Measurements from ENCODE around the gene CDKL2. TPM values are rescaled to one million over a fixed set of nuclear protein-coding genes. Genes with fewer than 3 reads are reported as not detected.

Gene CDKL2
- polyA plus RNA-seq, 1 donor (not counting 4 experiments of a cell fraction or from before 2014, with no cell fraction given), result 0.64 TPM

GRCh38 chr4:75549019-75549418 lies 81.3 kb downstream of the CDKL2 start:
- no peak overlapping the region for H3K4me3 ChIP-seq (ENCODE audit: control insufficient read depth in 2 of 3, extremely low read depth in 1 of 3, insufficient read depth in 2 of 3, low read depth in 1 of 3, low read length in 3 of 3)
- no peak overlapping the region for H3K4me2 ChIP-seq (ENCODE audit: control insufficient read depth, extremely low read depth, insufficient read depth, low read depth, low read length)
- H3K9me3 ChIP-seq (ENCODE audit: control insufficient read depth, low read depth, low read length), result no peaks in the 10 kb centered on the region
- H4K20me1 ChIP-seq (ENCODE audit: control insufficient read depth, extremely low read depth, insufficient read depth, low read length), result no peaks in the 10 kb centered on the region
- TF ChIP-seq EZH2 (IDR thresholded peaks at IDR 0.05; ENCODE audit: low read length) (no peak), CTCF (optimal IDR thresholded peaks at IDR 0.05 in 1 of 3, IDR thresholded peaks at IDR 0.05 in 1 of 3, conservative IDR thresholded peaks at IDR 0.05 in 1 of 3; ENCODE audit: extremely low read depth in 1 of 3, insufficient read depth in 2 of 3, low read length in 3 of 3) (no peak)
- FAIRE-seq (no peak), DNase-seq (ENCODE audit: low read depth, low spot score) (no peak)
- no peak overlapping the region for H3K9ac ChIP-seq (ENCODE audit: control insufficient read depth, extremely low read depth, insufficient read depth, low read length)
- no peaks in the 10 kb centered on the region for H3K79me2 ChIP-seq (ENCODE audit: control insufficient read depth, insufficient read depth, low read length)
- dilution Hi-C loops (cut with MboI; ENCODE audit: extremely low pct_ligation_motif_present, low sequenced_read_pairs), result no loop called here
- no peaks in the 10 kb centered on the region for H3K4me1 ChIP-seq (ENCODE audit: control insufficient read depth, extremely low read depth, insufficient read depth, low read length)
- no peak overlapping the region for H2AFZ ChIP-seq (ENCODE audit: control insufficient read depth, low read length)
- no peak overlapping the region for H3K27ac ChIP-seq (ENCODE audit: control insufficient read depth, insufficient read depth, low read length)
- no peaks in the 10 kb centered on the region for H3K9me1 ChIP-seq (ENCODE audit: control insufficient read depth, extremely low read depth, insufficient read depth, low read length)
- no peaks in the 10 kb centered on the region for H3K27me3 ChIP-seq (ENCODE audit: control insufficient read depth, extremely low read depth, insufficient read depth, low read length)
- H3K36me3 ChIP-seq (ENCODE audit: control insufficient read depth in 2 of 2, extremely low read depth in 1 of 2, insufficient read depth in 2 of 2, low read length in 2 of 2), result no peaks in the 10 kb centered on the region

- TF ChIP-seq CTCF (optimal IDR thresholded peaks at IDR 0.05 in 1 of 3, IDR thresholded peaks at IDR 0.05 in 1 of 3, conservative IDR thresholded peaks at IDR 0.05 in 1 of 3; ENCODE audit: extremely low read depth in 1 of 3, insufficient read depth in 2 of 3, low read length in 3 of 3) (no peak), EZH2 (IDR thresholded peaks at IDR 0.05; ENCODE audit: low read length) (no peak)
- Histone ChIP-seq H3K4me1 (ENCODE audit: control insufficient read depth, extremely low read depth, insufficient read depth, low read length) (peaks cover 11% of the 10 kb centered on the region), H3K27me3 (ENCODE audit: control insufficient read depth, extremely low read depth, insufficient read depth, low read length) (no peaks in the 10 kb centered on the region), H3K9me3 (ENCODE audit: control insufficient read depth, low read depth, low read length) (no peaks in the 10 kb centered on the region), H3K9ac (ENCODE audit: control insufficient read depth, extremely low read depth, insufficient read depth, low read length) (no peak overlapping the region), H3K36me3 (ENCODE audit: control insufficient read depth in 2 of 2, extremely low read depth in 1 of 2, insufficient read depth in 2 of 2, low read length in 2 of 2) (no peaks in the 10 kb centered on the region), H3K4me3 (ENCODE audit: control insufficient read depth in 2 of 3, extremely low read depth in 1 of 3, insufficient read depth in 2 of 3, low read depth in 1 of 3, low read length in 3 of 3) (no peak overlapping the region), H2AFZ (ENCODE audit: control insufficient read depth, low read length) (no peak overlapping the region), H3K4me2 (ENCODE audit: control insufficient read depth, extremely low read depth, insufficient read depth, low read depth, low read length) (no peak overlapping the region), H3K9me1 (ENCODE audit: control insufficient read depth, extremely low read depth, insufficient read depth, low read length) (no peaks in the 10 kb centered on the region), H3K79me2 (ENCODE audit: control insufficient read depth, insufficient read depth, low read length) (no peaks in the 10 kb centered on the region), H4K20me1 (ENCODE audit: control insufficient read depth, extremely low read depth, insufficient read depth, low read length) (no peaks in the 10 kb centered on the region), H3K27ac (ENCODE audit: control insufficient read depth, insufficient read depth, low read length) (no peak overlapping the region)
- FAIRE-seq, result no peak
- dilution Hi-C loops (cut with MboI; ENCODE audit: extremely low pct_ligation_motif_present, low sequenced_read_pairs), result no loop called here
- no peak for DNase-seq (ENCODE audit: low read depth, low spot score)
These were observed 82.5 kb downstream of the CDKL2 start for GRCh38 chr4:75547647-75548387.
